Effector memory CD4-positive, alpha-beta T cell (primary cell): Measurements from ENCODE around the gene R3HDM2.
"Not testable (repeated sequence)": the region's sequence is repeated elsewhere in the genome, so short reads cannot be mapped to it uniquely, and the experiment has no call there.

Source experiments
- DNase-seq, 3 donors: peaks; one replicate each; pipeline ENCODE4 v3.0.0-alpha.2; 2020
- H3K27ac ChIP-seq: 2 replicates; pipeline ENCODE4 v1.7.0; 2013; ENCODE audit warnings: mild to moderate bottlenecking, low read length, moderate library complexity; ENCODE audit not compliant: insufficient read depth, poor library complexity, severe bottlenecking
- H3K27me3 ChIP-seq: replicated peaks from 2 replicates; pipeline ENCODE4 v1.7.0; 2013; ENCODE audit warnings: mild to moderate bottlenecking, low read length; ENCODE audit not compliant: insufficient read depth, control insufficient read depth, poor library complexity, severe bottlenecking
- H3K36me3 ChIP-seq: 2 replicates; pipeline ENCODE4 v1.7.0; 2013; ENCODE audit warnings: mild to moderate bottlenecking, low read length, moderate library complexity; ENCODE audit not compliant: control insufficient read depth, insufficient read depth
- H3K4me1 ChIP-seq: 2 replicates; pipeline ENCODE4 v1.7.0; 2013; ENCODE audit warnings: low read length, mild to moderate bottlenecking; ENCODE audit not compliant: control insufficient read depth, insufficient read depth, poor library complexity, severe bottlenecking
- H3K4me3 ChIP-seq: 2 replicates; pipeline ENCODE4 v1.7.0; 2013; ENCODE audit warnings: low read length, low read depth, mild to moderate bottlenecking; ENCODE audit not compliant: insufficient read depth, poor library complexity, severe bottlenecking
- H3K9me3 ChIP-seq: 2 replicates; pipeline ENCODE4 v1.7.0; 2013; ENCODE audit warnings: mild to moderate bottlenecking, low read length, moderate library complexity; ENCODE audit not compliant: control insufficient read depth

R3HDM2 gene

GRCh38 chr12:57452937-57453509, 22.2 kb upstream of the R3HDM2 start:
- Histone ChIP-seq H3K27ac (no peak overlapping the region), H3K4me1 (no peaks in the 10 kb centered on the region)

GRCh38 chr12:57452181-57452936, 21.5 kb upstream of the R3HDM2 start:
- no peaks in the 10 kb centered on the region for H3K27me3 ChIP-seq
- no peaks in the 10 kb centered on the region for H3K9me3 ChIP-seq
- no peak overlapping the region for H3K27ac ChIP-seq
- H3K4me1 ChIP-seq, result no peaks in the 10 kb centered on the region
- no peak for DNase-seq
- no peak overlapping the region for H3K4me3 ChIP-seq
- no peaks in the 10 kb centered on the region for H3K36me3 ChIP-seq

More at GRCh38 chr12:57452937-57453509, 22.2 kb upstream of the R3HDM2 start:
- DNase-seq, result no peak
- H3K27me3 ChIP-seq, result no peaks in the 10 kb centered on the region
- no peaks in the 10 kb centered on the region for H3K9me3 ChIP-seq
- H3K4me3 ChIP-seq, result no peak overlapping the region
- H3K36me3 ChIP-seq, result no peaks in the 10 kb centered on the region

- Histone ChIP-seq H3K27ac (no peak overlapping the region), H3K4me3 (no peak overlapping the region), H3K36me3 (no peaks in the 10 kb centered on the region), H3K4me1 (no peaks in the 10 kb centered on the region), H3K27me3 (no peaks in the 10 kb centered on the region), H3K9me3 (no peaks in the 10 kb centered on the region)
- no peak for DNase-seq
These were observed 20.5 kb upstream of the R3HDM2 start for GRCh38 chr12:57451233-57451778.

- no peaks in the 10 kb centered on the region for H3K9me3 ChIP-seq
- no peak overlapping the region for H3K27ac ChIP-seq
- H3K36me3 ChIP-seq, result no peaks in the 10 kb centered on the region
- DNase-seq, result no peak
- no peaks in the 10 kb centered on the region for H3K27me3 ChIP-seq
- no peak overlapping the region for H3K4me3 ChIP-seq
- H3K4me1 ChIP-seq, result no peaks in the 10 kb centered on the region
These were observed 19.2 kb upstream of the R3HDM2 start for GRCh38 chr12:57450057-57450456.

- Histone ChIP-seq H3K4me1 (no peaks in the 10 kb centered on the region), H3K27me3 (no peaks in the 10 kb centered on the region), H3K36me3 (no peaks in the 10 kb centered on the region), H3K4me3 (no peak overlapping the region), H3K27ac (no peak overlapping the region), H3K9me3 (no peaks in the 10 kb centered on the region)
- no peak for DNase-seq
These were observed 18.5 kb upstream of the R3HDM2 start for GRCh38 chr12:57449375-57449774.

GRCh38 chr12:57448669-57449068, 17.8 kb upstream of the R3HDM2 start:
- H3K27ac ChIP-seq, result no peak overlapping the region

GRCh38 chr12:57446292-57446960, 15.6 kb upstream of the R3HDM2 start:
- no peaks in the 10 kb centered on the region for H3K36me3 ChIP-seq
- no peak overlapping the region for H3K4me3 ChIP-seq
- no peak overlapping the region for H3K27ac ChIP-seq
- no peaks in the 10 kb centered on the region for H3K27me3 ChIP-seq
- no peaks in the 10 kb centered on the region for H3K9me3 ChIP-seq
- no peaks in the 10 kb centered on the region for H3K4me1 ChIP-seq
- no peak for DNase-seq

More at GRCh38 chr12:57448669-57449068, 17.8 kb upstream of the R3HDM2 start:
- no peaks in the 10 kb centered on the region for H3K36me3 ChIP-seq
- no peak overlapping the region for H3K4me3 ChIP-seq
- no peak for DNase-seq
- H3K9me3 ChIP-seq, result no peaks in the 10 kb centered on the region
- H3K27me3 ChIP-seq, result no peaks in the 10 kb centered on the region
- no peaks in the 10 kb centered on the region for H3K4me1 ChIP-seq

- no peaks in the 10 kb centered on the region for H3K36me3 ChIP-seq
- H3K9me3 ChIP-seq, result no peaks in the 10 kb centered on the region
- no peak overlapping the region for H3K27ac ChIP-seq
- DNase-seq, result no peak
- H3K4me1 ChIP-seq, result no peaks in the 10 kb centered on the region
- H3K4me3 ChIP-seq, result no peak overlapping the region
- H3K27me3 ChIP-seq, result no peaks in the 10 kb centered on the region
These were observed 13.9 kb upstream of the R3HDM2 start for GRCh38 chr12:57444744-57445143.

GRCh38 chr12:57444337-57444736, 13.5 kb upstream of the R3HDM2 start:
- H3K36me3 ChIP-seq, H3K27me3 ChIP-seq: not testable (repeated sequence)

More at GRCh38 chr12:57444337-57444736, 13.5 kb upstream of the R3HDM2 start:
- not testable (repeated sequence) for H3K27ac ChIP-seq, H3K4me1 ChIP-seq, H3K9me3 ChIP-seq, H3K4me3 ChIP-seq, DNase-seq
